KOPT-K1 (cell line): Measurements from ENCODE around the gene ZNF335.
A peak's percentile ranks its signal among the peaks of the same experiment; 100 is the strongest.
"Not testable (repeated sequence)": the region's sequence is repeated elsewhere in the genome, so short reads cannot be mapped to it uniquely, and the experiment has no call there.

Experiments used
- H3K27ac ChIP-seq: fragments of 200-600 bp; sonication (generic); 2 replicates; pipeline ENCODE4 v1.5.1; 2016; ENCODE audit warnings: antibody characterized with exemption, mild to moderate bottlenecking, low read depth, low read length; ENCODE audit not compliant: poor library complexity, severe bottlenecking
- H3K36me3 ChIP-seq: fragments of 200-600 bp; sonication (generic); 2 replicates; pipeline ENCODE4 v1.5.1; 2017; ENCODE audit warnings: antibody characterized with exemption, mild to moderate bottlenecking, low read length, moderate library complexity; ENCODE audit not compliant: insufficient read depth
- H3K9me3 ChIP-seq: fragments of 200-600 bp; sonication (generic); 2 replicates; pipeline ENCODE4 v1.5.1; 2017; ENCODE audit warnings: antibody characterized with exemption, low read length, mild to moderate bottlenecking; ENCODE audit not compliant: insufficient read depth, poor library complexity, severe bottlenecking

Gene ZNF335

GRCh38 chr20:45909817-45910669 is 62.0 kb downstream of the ZNF335 start:
- H3K36me3 ChIP-seq, result no peaks in the 10 kb centered on the region
- H3K9me3 ChIP-seq, result no peaks in the 10 kb centered on the region
- H3K27ac ChIP-seq, result no peak overlapping the region

DNA sequence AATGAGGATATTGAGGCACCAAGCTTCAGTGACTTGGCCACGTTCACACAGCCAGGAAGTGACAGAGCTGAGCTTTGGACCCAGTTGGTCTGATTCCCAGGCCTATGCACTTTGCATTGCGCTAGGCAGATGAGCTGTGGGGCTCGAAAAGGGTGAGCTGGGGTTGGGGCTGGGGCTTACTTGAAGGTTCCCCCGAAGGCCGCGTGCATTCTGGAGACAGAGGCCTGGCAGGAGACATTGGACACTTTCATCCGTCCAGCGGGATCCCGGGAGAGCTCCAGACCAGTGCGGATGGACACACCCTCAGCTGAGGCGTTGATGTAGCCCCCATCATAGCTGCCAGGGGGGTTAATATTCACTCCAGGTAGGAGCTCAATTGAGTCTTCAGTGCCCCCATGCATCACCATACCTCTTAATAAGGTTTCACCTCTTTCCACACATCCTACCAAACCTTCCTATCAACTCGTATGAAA is 62.6 kb downstream of the ZNF335 start:
- Histone ChIP-seq H3K9me3 (no peaks in the 10 kb centered on the region), H3K27ac (no peak overlapping the region), H3K36me3 (no peaks in the 10 kb centered on the region)

- Histone ChIP-seq H3K36me3 (no peaks in the 10 kb centered on the region), H3K9me3 (no peaks in the 10 kb centered on the region), H3K27ac (no peak overlapping the region)
Observed at GRCh38 chr20:45908084-45908483, 63.9 kb downstream of the ZNF335 start.

DNA sequence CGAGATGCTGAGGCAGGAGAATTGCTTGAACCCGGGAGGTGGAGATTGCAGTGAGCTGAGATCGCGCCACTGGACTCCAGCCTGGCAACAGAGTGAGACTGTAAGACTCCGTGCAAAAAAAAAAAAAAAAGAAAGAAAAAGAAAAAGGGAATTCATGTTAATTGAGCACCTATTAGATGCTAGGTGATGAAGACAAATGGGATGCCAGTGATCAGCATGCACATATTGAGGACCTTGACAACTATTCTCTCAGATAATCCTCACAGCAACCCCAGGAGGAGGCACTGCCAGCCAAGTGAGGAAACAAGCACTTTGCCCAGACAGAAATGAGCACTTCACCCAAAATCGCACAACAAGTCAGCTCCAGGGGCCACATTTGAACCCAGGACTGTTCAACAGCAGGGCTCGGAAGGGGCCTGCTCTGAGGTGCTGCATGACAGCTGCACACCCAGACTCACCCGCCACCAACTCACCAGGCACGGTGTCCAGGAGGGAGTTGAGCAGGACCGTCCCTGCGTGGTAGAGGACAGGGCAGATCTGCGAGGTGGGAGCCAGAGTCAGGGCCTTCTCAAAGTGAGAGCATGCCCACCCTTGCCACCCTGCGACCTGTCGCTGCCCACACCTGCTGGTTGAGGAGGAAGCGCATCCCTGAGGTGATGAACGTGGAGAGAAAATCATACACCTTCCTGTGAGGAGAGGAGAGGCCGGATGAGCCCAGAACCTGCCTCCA is 64.6 kb downstream of the ZNF335 start:
- Histone ChIP-seq H3K36me3 (no peaks in the 10 kb centered on the region), H3K27ac (no peak overlapping the region), H3K9me3 (no peaks in the 10 kb centered on the region)

GRCh38 chr20:45905505-45906079 is 66.4 kb downstream of the ZNF335 start:
- Histone ChIP-seq H3K36me3 (no peaks in the 10 kb centered on the region), H3K27ac (no peak overlapping the region), H3K9me3 (no peaks in the 10 kb centered on the region)

DNA sequence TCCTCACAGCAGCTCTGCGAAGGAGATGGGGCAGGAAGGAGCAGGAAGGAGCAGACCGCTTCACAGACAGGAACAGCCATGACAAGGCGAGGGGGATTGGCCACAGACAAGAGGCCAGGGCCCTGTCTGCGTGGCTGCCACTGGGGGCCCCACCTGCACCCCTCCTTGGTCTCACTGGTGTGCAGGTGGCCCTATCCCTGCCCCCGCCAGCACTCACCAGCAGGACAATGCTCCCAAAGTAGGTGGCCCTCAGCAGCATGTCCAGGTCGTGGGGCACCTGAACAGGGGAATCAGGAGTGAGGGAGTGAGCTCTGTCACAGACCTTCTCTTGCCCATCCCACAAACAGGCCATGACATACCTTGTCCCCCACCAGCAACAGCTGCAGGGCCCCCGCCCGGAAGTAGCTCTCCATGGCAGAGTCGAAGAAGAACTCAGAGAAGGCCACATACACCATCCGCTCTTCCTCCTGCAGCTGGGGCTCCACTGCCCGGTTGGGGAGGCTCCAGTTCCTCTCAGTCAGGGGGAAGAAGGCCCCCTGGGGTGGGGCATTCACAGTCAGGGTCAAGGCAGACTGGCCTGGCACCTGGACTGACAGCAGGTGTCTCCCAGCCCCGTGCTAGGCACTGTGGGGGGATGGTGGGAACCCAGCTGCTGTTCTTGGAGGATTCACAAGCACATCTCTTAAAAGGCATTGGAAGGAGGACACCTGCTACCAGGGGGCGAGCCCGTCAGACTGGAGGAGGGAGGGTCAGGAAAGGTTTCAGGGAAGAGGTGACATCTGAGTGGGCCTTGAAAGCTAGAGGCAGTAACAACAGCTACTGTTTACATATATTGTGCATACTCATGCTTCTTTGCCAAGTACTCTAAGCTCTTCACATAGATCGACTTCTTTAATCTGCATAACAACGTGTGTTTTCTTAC is 67.2 kb downstream of the ZNF335 start:
- H3K9me3 ChIP-seq, result no peaks in the 10 kb centered on the region
- H3K27ac ChIP-seq, result peak overlapping the region; percentile 33
- no peaks in the 10 kb centered on the region for H3K36me3 ChIP-seq

DNA sequence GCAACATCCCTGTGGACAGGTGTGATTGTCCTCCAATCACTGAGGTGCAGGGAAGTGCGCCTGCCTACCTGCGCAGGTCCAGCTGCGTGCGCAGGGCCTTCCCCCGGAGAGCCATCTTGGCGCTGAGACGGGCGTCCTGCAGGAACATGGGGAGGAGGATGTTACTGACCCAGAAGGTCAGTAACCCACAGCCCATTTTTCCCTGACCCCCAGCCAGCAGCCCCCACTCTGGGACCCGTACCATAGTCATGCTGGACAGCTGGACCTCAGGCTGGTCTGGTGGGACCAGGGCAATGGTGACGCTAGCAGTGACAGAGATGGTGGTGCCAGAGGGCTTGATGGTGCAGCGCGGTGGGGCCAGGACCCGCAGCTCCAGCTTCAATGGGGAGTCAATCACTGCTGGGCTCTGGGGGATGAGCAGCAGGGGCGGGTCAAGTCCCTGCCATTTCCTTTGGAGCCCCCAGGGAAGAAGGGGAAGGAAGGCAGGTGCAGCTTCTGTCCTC is 69.8 kb downstream of the ZNF335 start:
- Histone ChIP-seq H3K27ac (no peak overlapping the region), H3K36me3 (peaks cover 17% of the 10 kb centered on the region), H3K9me3 (no peaks in the 10 kb centered on the region)

DNA sequence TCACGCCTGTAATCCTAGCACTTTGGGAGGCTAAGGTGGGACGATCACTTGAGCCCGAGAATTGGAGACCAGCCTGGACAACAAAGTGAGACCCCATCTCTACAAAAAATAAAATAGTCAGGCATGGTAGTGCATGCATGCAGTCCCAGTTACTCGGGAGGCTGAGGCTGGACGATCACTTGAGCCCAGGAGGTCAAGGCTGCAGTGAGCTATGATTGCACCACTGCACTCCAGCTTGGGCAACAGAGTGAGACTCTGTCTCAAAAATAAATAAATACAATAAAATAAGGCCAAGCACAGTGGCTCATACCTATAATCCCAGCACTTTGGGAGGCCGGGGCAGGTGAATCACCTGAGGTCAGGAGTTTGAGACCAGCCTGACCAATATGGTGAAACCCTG is 70.7 kb downstream of the ZNF335 start:
- not testable (repeated sequence) for H3K27ac ChIP-seq, H3K9me3 ChIP-seq
- H3K36me3 ChIP-seq, result peaks cover 26% of the 10 kb centered on the region

DNA sequence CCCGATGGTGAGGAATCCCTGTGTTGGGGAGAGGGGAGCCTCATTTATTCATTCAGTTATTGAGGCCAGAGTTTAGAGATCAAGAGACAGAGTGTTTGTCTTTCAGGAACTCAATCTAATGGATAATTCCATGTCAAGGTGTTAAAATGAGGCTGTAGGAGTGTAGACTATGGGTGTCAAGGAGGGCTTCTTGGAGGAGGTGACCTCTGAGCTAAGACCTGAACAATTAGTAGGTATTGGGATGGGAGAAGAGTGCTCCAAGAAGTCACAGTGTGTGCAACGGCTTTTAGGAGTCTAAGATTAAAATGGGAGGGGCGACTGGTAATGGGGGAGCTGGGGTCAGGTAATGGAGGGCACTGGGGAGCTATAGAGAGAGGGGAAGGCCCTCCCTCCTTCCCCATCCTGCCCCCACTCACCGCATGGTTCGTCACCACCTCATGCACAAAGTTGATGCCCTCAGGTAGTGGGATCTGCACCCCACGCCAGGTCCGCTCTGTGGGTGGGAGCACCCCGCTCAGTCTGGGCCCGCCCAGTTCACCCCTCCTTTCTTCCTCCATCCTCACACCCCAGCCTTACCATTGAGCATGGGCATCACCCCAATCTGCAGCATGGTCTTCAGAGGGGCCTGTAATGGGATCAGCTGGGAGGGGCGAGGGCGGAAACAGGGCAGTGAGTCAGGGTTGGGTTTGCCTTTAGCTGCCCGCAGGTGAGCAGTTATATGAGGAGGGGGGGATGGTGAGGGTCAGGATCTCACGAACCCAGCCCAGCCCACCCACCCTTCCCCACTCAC is 72.8 kb downstream of the ZNF335 start:
- no peak overlapping the region for H3K27ac ChIP-seq
- H3K9me3 ChIP-seq, result no peaks in the 10 kb centered on the region
- peaks cover 40% of the 10 kb centered on the region for H3K36me3 ChIP-seq
